C4-2B (cell line): ENCODE data around the gene GADD45G.

ENCODE experiments used
- H3K27ac ChIP-seq: fragments of 450-650 bp; 2 replicates; pipeline ENCODE4 v1.5.1; 2017
- CTCF ChIP-seq: fragments of 450-650 bp; conservative IDR thresholded peaks from 2 replicates; pipeline ENCODE4 v1.5.1; 2017; ENCODE audit warnings: mild to moderate bottlenecking
- ZFX ChIP-seq: fragments of 450-650 bp; IDR thresholded peaks from 2 replicates; pipeline ENCODE4 v1.6.1; 2017

Gene GADD45G

GRCh38 chr9:89633404-89633803, 28.6 kb downstream of the GADD45G start:
- TF ChIP-seq ZFX = no peak
- TF ChIP-seq CTCF = no peak
- no peak overlapping the region for H3K27ac ChIP-seq

- no peak overlapping the region for H3K27ac ChIP-seq
- TF ChIP-seq CTCF (no peak), ZFX (no peak)
Measured at GRCh38 chr9:89633920-89634319, 29.1 kb downstream of the GADD45G start.

- no peak overlapping the region for H3K27ac ChIP-seq
- TF ChIP-seq CTCF = no peak
- TF ChIP-seq ZFX = no peak
Measured at GRCh38 chr9:89634995-89635742, 30.4 kb downstream of the GADD45G start.

- TF ChIP-seq ZFX (no peak), CTCF (no peak)
Measured at GRCh38 chr9:89635816-89636215, 31.0 kb downstream of the GADD45G start.

GRCh38 chr9:89637787-89638186, 33.0 kb downstream of the GADD45G start:
- no peak overlapping the region for H3K27ac ChIP-seq
- TF ChIP-seq ZFX (no peak), CTCF (no peak)

More at GRCh38 chr9:89635816-89636215, 31.0 kb downstream of the GADD45G start:
- H3K27ac ChIP-seq = no peak overlapping the region

GRCh38 chr9:89638359-89638758, 33.5 kb downstream of the GADD45G start:
- TF ChIP-seq CTCF (no peak), ZFX (no peak)
- no peak overlapping the region for H3K27ac ChIP-seq

- TF ChIP-seq ZFX (no peak), CTCF (no peak)
- H3K27ac ChIP-seq = no peak overlapping the region
Measured at GRCh38 chr9:89638893-89639292, 34.1 kb downstream of the GADD45G start.
